GM12878 (cell line): ENCODE results near the gene PEX12. TPM values are rescaled to one million over a fixed set of nuclear protein-coding genes. Genes with fewer than 3 reads are reported as not detected.
"Not testable (repeated sequence)": the region's sequence is repeated elsewhere in the genome, so short reads cannot be mapped to it uniquely, and the experiment has no call there.

Experiments used
- ATAC-seq: fragments of 200-7000 bp; cut with Tn5 transposase; 3 replicates; pipeline ENCODE4 v1.9.1; 2020; ENCODE audit warnings: mild to moderate bottlenecking, moderate library complexity
- BruUV-seq: library from RNA; stranded (reverse); fragments of 400-500 nt; replicated peaks from 2 replicates; lab custom pipeline; 2021; lab: Mats Ljungman, UMichigan
- CTCF ChIA-PET: fragments of 300-600 bp; sonication (Branson Sonifier 250); formaldehyde crosslinking; extraction: SDS; loops from one replicate; lab custom pipeline; 2021; ENCODE audit warnings: inconsistent platforms; lab: Yijun Ruan, JAX
- POLR2A ChIA-PET: fragments of 350-600 bp; formaldehyde crosslinking; extraction: SDS; loops from one replicate; lab custom pipeline; 2021; ENCODE audit warnings: inconsistent platforms; lab: Charles Lee
- RAD21 ChIA-PET: fragments of 300-600 bp; sonication (Branson Sonifier 250); formaldehyde crosslinking; loops from one replicate; lab custom pipeline; 2023; ENCODE audit warnings: antibody characterized with exemption; ENCODE audit not compliant: unreplicated experiment; lab: Charles Lee
- SMC1A ChIA-PET: fragments of 300-600 bp; sonication (Branson Sonifier 250); formaldehyde crosslinking; loops from one replicate; lab custom pipeline; 2023; ENCODE audit not compliant: unreplicated experiment, uncharacterized antibody; lab: Charles Lee
- DNase-seq: peaks from one replicate; pipeline ENCODE4 v3.0.0-alpha.2; 2011; ENCODE audit warnings: low read depth, low spot score
- FAIRE-seq: peaks from 3 replicates; lab custom pipeline; 2011; peaks lifted over from hg19 to GRCh38; lab: Jason Lieb, UNC
- H2AFZ ChIP-seq: 2 replicates; pipeline ENCODE4 v1.6.0; 2011; ENCODE audit warnings: low read depth, low read length, control low read depth; ENCODE audit not compliant: control insufficient read depth
- H3K27ac ChIP-seq: 2 replicates; pipeline ENCODE4 v1.5.1; 2011; ENCODE audit warnings: control low read depth; ENCODE audit not compliant: control insufficient read depth, insufficient read depth
- H3K27me3 ChIP-seq, 2 experiments: replicated peaks in 1 of 2; 2 replicates each; pipeline versions ENCODE4 v1.6.0 to v1.6.1; 2011; ENCODE audit warnings: low read length in 1 of 2; ENCODE audit not compliant: control insufficient read depth in 2 of 2, insufficient read depth in 2 of 2
- H3K36me3 ChIP-seq, 2 experiments: 2 replicates each; pipeline ENCODE4 v1.5.1; 2011; ENCODE audit warnings: low read length in 1 of 2; ENCODE audit not compliant: control insufficient read depth in 2 of 2, insufficient read depth in 2 of 2
- H3K4me1 ChIP-seq: 2 replicates; pipeline ENCODE4 v1.6.1; 2011; ENCODE audit warnings: mild to moderate bottlenecking, low read length, moderate library complexity, mixed read lengths; ENCODE audit not compliant: control insufficient read depth, insufficient read depth
- H3K4me2 ChIP-seq: 2 replicates; pipeline ENCODE4 v1.6.0; 2011; ENCODE audit warnings: control low read depth; ENCODE audit not compliant: control insufficient read depth, insufficient read depth
- H3K4me3 ChIP-seq: fragments of 200-600 bp; sonication (generic); 2 replicates; pipeline ENCODE4 v1.5.1; 2016
- H3K79me2 ChIP-seq: 2 replicates; pipeline ENCODE4 v1.6.0; 2011; ENCODE audit warnings: low read length; ENCODE audit not compliant: control insufficient read depth, insufficient read depth
- H3K9ac ChIP-seq: 2 replicates; pipeline ENCODE4 v1.8.0; 2011; ENCODE audit warnings: low read length, control low read depth, mixed read lengths; ENCODE audit not compliant: control insufficient read depth, insufficient read depth
- H3K9me3 ChIP-seq: replicated peaks from 3 replicates; pipeline ENCODE4 v1.5.1; 2011; ENCODE audit warnings: mild to moderate bottlenecking, low read length; ENCODE audit not compliant: control insufficient read depth, insufficient read depth
- H4K20me1 ChIP-seq: 2 replicates; pipeline ENCODE4 v1.6.0; 2011; ENCODE audit not compliant: control insufficient read depth, insufficient read depth
- WGBS: methylation state at CpG from one replicate; pipeline ENCODE4 v1.1.6; 2016; ENCODE audit warnings: low lambda C conversion rate; ENCODE audit not compliant: insufficient replicate concordance, insufficient coverage; ENCODE audit errors: missing lambda C conversion rate; 5-methylcytosine and 5-hydroxymethylcytosine counted together
- in situ Hi-C: fragments of 300-500 bp; cut with MboI; formaldehyde crosslinking; loops from 9 replicates; pipeline ENCODE4 v1.14.3; 2018; ENCODE audit warnings: mixed read lengths
- intact Hi-C: fragments of 100-400 bp; cut with micrococcal nuclease; formaldehyde crosslinking; loops from one replicate; pipeline ENCODE4 v1.14.2; 2022; ENCODE audit not compliant: unreplicated experiment
- polyA plus RNA-seq, 11 experiments: library from polyadenylated mRNA; depleted of rRNA in 4 of 11; unstranded in 6 of 11; stranded (reverse) in 5 of 11; fragments of >200 nt; fragmentation: Nextera tagmentation in 4 of 11; fragmentation: Illumina TruSeq in 1 of 11; extraction: Ambion mirVana in 4 of 11; extraction: Trizol in 1 of 11; gene quantifications; 1 replicate in 1 of 11; 2 replicates in 10 of 11; pipeline versions ENCODE4 v1.2.1 to v1.2.3, GENCODE V29; 2011 to 2016; ENCODE audit warnings: inconsistent platforms in 2 of 11, missing spikeins in 2 of 11, low read depth in 1 of 11
- total RNA-seq, 4 experiments: library from RNA; depleted of rRNA in 3 of 4; stranded (reverse); fragments of >200 nt in 3 of 4; fragmentation: Illumina TruSeq in 1 of 4; extraction: Trizol in 1 of 4; gene quantifications; 2 replicates each; pipeline versions ENCODE4 v1.2.1 to v1.2.3, GENCODE V29; 2013 to 2021
- TF ChIP-seq, protein P1 (sequence below): fragments of 450-650 bp; IDR thresholded peaks from 2 replicates; pipeline ENCODE4 v1.6.1; 2016; ENCODE audit warnings: mild to moderate bottlenecking

PEX12 gene
- total and polyA plus RNA-seq, 10 of the 15 experiments (the other 5 are each of a cell fraction or from before 2014, with no cell fraction given), result 2.9 to 15.8 (median 4.6) TPM

DNA sequence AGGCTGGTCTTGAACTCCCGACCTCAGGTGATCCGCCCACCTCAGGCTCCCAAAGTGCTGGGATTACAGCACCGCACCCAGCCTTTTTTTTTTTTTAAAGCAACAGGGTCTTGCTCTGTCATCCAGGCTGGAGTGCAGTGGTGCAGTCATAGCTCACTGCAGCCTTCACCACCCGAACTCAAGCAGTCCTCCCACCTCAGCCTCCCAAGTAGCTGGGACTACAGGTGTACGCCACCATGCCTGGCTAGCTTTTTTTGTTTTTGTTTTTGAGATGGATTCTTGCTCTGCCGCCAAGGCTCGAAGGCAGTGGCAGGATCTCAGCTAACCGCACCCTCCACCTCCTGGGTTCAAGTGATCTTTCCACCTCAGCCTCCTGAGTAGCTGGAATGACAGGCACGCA is 43.0 kb downstream of the PEX12 start:
- ChIA-PET POLR2A (interaction anchor here (1.0 to 1.3 kb wide), 8 partner anchors 13 to 222 kb away, joined by 3 to 7 read pairs (median 4); partner anchors contain the start of gene PEX12), SMC1A (interaction anchor here (0.6 to 12.6 kb wide), 14 partner anchors 8 to 434 kb away, joined by 3 to 251 read pairs (median 5); partner anchors contain the start of genes PEX12 and SLFN13), CTCF (interaction anchor here (0.7 to 16.4 kb wide), 8 partner anchors 13 to 229 kb away, joined by 3 to 321 read pairs (median 4); partner anchors contain the start of gene PEX12), RAD21 (interaction anchor here (0.9 to 8.2 kb wide), 13 partner anchors 8 to 448 kb away, joined by 3 to 171 read pairs (median 5); partner anchors contain the start of genes SLFN11, SLFN12 and SLFN13)
- TF ChIP-seq, protein P1, sequence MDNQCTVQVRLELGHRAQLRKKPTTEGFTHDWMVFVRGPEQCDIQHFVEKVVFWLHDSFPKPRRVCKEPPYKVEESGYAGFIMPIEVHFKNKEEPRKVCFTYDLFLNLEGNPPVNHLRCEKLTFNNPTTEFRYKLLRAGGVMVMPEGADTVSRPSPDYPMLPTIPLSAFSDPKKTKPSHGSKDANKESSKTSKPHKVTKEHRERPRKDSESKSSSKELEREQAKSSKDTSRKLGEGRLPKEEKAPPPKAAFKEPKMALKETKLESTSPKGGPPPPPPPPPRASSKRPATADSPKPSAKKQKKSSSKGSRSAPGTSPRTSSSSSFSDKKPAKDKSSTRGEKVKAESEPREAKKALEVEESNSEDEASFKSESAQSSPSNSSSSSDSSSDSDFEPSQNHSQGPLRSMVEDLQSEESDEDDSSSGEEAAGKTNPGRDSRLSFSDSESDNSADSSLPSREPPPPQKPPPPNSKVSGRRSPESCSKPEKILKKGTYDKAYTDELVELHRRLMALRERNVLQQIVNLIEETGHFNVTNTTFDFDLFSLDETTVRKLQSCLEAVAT, result peak; percentile 95
- H3K27ac ChIP-seq, BruUV-seq, FAIRE-seq, ATAC-seq, H2AFZ ChIP-seq, H3K9me3 ChIP-seq, DNase-seq, H3K36me3 ChIP-seq, H4K20me1 ChIP-seq, H3K9ac ChIP-seq, H3K27me3 ChIP-seq: not testable (repeated sequence)
- Histone ChIP-seq H3K4me3 (peak overlapping the region; percentile 81), H3K4me1 (peaks cover 18% of the 10 kb centered on the region), H3K79me2 (peaks cover 75% of the 10 kb centered on the region), H3K4me2 (peak overlapping the region; percentile 69)
- in situ Hi-C loops (loop anchor here (5.0 kb wide), 3 partner anchors 163 to 368 kb away; partner anchors contain the start of gene SLFN11), intact Hi-C loops (loop anchor here (5.0 to 10.0 kb wide), 2 partner anchors 103 to 391 kb away; partner anchors contain the start of genes NLE1, SLFN12 and UNC45B)
- 86% methylated on average over 9 of the region's 9 CpGs for WGBS
